ENCODE results near the gene ATAD5.

The ATAD5 gene

GRCh38 chr17:30794372-30794771 lies 37.4 kb upstream of the ATAD5 start:
- no peak overlapping the region for H3K4me3 ChIP-seq (replicated peaks; ENCODE audit: low read depth, low read length)
- no peak for DNase-seq (ENCODE audit: extremely low read depth, low read depth)
- TF ChIP-seq CTCF (IDR thresholded peaks at IDR 0.05; ENCODE audit: low read depth, low read length, missing control alignments): no peak

- DNase-seq (ENCODE audit: extremely low read depth, low read depth): no peak
- no peak for TF ChIP-seq CTCF (IDR thresholded peaks at IDR 0.05; ENCODE audit: low read depth, low read length, missing control alignments)
- H3K4me3 ChIP-seq (replicated peaks; ENCODE audit: low read depth, low read length): no peak overlapping the region
Measured at GRCh38 chr17:30796016-30796415, 35.8 kb upstream of the ATAD5 start.

GRCh38 chr17:30801671-30802070 lies 30.1 kb upstream of the ATAD5 start:
- H3K4me3 ChIP-seq (replicated peaks; ENCODE audit: low read depth, low read length): no peak overlapping the region
- DNase-seq (ENCODE audit: extremely low read depth, low read depth): no peak
- no peak for TF ChIP-seq CTCF (IDR thresholded peaks at IDR 0.05; ENCODE audit: low read depth, low read length, missing control alignments)

GRCh38 chr17:30805944-30806456 lies 25.8 kb upstream of the ATAD5 start:
- DNase-seq (ENCODE audit: extremely low read depth, low read depth): no peak
- TF ChIP-seq CTCF (IDR thresholded peaks at IDR 0.05; ENCODE audit: low read depth, low read length, missing control alignments): no peak
- H3K4me3 ChIP-seq (replicated peaks; ENCODE audit: low read depth, low read length): no peak overlapping the region

GRCh38 chr17:30807896-30808295 lies 23.9 kb upstream of the ATAD5 start:
- H3K4me3 ChIP-seq (replicated peaks; ENCODE audit: low read depth, low read length): no peak overlapping the region
- no peak for DNase-seq (ENCODE audit: extremely low read depth, low read depth)
- TF ChIP-seq CTCF (IDR thresholded peaks at IDR 0.05; ENCODE audit: low read depth, low read length, missing control alignments): no peak

- DNase-seq (ENCODE audit: extremely low read depth, low read depth): no peak
- H3K4me3 ChIP-seq (replicated peaks; ENCODE audit: low read depth, low read length): no peak overlapping the region
- no peak for TF ChIP-seq CTCF (IDR thresholded peaks at IDR 0.05; ENCODE audit: low read depth, low read length, missing control alignments)
Measured at GRCh38 chr17:30808785-30809286, 22.9 kb upstream of the ATAD5 start.

GRCh38 chr17:30809867-30810266 lies 21.9 kb upstream of the ATAD5 start:
- TF ChIP-seq CTCF (IDR thresholded peaks at IDR 0.05; ENCODE audit: low read depth, low read length, missing control alignments): no peak
- no peak overlapping the region for H3K4me3 ChIP-seq (replicated peaks; ENCODE audit: low read depth, low read length)
- DNase-seq (ENCODE audit: extremely low read depth, low read depth): no peak
